Raji (cell line): ENCODE measurements around the gene NFILZ.

ENCODE experiments used
- POLR2A ChIP-seq: IDR thresholded peaks from 2 replicates; pipeline ENCODE4 v1.6.1; 2011; ENCODE audit warnings: low read depth, low read length, control low read depth; ENCODE audit not compliant: insufficient read depth

Gene NFILZ

DNA sequence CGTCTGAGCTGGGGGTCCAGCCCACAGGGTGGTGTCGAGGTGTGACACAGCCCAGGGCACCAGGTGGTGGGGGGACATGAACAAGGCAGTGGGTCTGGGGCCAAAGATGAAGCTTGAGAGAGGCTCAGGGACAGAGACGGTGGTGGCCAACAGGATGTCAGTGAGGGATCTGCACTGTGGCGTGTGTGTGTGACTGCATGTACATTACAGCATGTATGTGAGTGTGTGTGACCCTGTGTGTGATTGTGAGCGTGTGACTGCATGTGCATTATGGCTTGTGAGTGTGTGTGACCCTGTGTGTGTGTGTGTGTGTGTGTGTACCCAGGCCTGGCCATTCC, 21.5 kb upstream of the NFILZ start:
- TF ChIP-seq POLR2A = no peak

DNA sequence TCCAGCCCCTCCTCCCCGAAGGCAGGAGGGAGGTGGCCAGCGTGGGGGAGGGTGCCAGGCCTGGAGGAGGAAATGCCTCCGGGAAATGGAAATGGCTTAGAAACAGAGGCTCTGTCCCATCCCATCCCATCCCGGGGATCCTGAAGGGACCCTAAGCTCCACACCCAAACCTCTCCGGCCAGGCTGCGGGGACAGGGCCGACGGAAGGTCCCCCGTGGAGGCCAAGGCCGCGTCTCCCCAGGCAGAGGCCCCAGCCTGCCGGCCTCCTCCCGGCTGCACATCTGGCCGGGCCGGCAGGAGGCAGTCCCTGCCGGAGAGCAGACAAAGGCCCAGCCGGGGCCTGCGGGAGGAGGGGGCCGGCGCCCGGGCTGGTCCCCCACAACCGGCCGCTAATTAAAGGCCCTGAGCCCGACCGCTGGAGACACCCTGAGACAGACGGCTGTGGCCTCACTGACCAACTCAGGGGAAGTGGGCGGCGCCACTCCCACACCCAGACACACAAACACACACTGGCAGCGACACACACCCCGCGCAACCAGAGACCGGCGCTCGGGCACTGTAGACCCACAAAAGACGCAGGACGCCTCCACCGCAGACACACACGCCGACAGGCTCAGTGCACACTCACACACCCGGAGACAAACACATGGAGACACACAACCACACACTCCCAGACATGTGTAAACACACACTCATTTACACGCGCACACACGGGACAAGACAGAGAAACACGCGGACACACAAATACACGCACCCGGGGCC, 21.0 kb upstream of the NFILZ start:
- TF ChIP-seq POLR2A = no peak

- TF ChIP-seq POLR2A = no peak
Observed at GRCh38 chr19:8610041-8610935, 20.1 kb upstream of the NFILZ start, which contains the start of gene ADAMTS10. ADAMTS10 (minus strand) TSS chr19:8610715; CDS start chr19:8605710, 5,005 bp downstream.

DNA sequence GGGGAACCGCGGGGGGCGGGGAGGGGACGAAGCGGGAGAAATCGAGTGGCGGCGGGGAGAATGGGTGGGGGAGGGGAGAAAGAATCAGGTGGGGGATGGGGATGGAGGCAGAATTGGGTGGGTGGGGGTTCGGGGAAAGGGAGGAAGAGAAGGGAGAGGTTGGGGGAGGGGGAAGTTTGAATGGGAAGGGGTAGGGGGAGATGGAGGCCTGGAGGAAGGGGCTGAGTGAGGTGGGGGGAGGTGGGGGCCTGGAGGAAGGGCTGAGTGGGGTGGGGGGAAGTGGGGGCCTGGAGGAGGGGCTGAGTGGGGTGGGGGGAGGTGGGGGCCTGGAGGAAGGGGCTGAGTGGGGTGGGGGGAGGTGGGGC, 19.5 kb upstream of the NFILZ start:
- TF ChIP-seq POLR2A = no peak

GRCh38 chr19:8611391-8611876, 19.0 kb upstream of the NFILZ start:
- TF ChIP-seq POLR2A = no peak

- no peak for TF ChIP-seq POLR2A
Observed at GRCh38 chr19:8611877-8612806, 18.3 kb upstream of the NFILZ start.

DNA sequence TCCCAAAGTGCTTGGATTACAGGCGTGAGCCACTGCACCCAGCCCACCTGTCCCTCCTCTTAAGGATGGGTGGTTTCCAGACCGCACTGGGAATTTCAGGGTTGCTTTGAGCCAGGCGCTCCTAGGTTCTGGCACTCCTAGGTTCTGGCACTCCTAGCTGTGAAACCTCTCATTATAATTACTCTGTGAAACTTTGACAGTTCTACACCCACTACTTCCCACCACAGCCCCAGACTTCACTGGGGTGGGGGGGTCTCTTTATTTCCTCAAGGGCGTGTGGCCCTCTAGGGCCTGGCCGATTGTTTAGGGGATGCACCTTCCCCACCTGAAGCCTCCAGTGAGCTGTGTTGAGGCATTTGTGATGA, 17.6 kb upstream of the NFILZ start:
- no peak for TF ChIP-seq POLR2A

DNA sequence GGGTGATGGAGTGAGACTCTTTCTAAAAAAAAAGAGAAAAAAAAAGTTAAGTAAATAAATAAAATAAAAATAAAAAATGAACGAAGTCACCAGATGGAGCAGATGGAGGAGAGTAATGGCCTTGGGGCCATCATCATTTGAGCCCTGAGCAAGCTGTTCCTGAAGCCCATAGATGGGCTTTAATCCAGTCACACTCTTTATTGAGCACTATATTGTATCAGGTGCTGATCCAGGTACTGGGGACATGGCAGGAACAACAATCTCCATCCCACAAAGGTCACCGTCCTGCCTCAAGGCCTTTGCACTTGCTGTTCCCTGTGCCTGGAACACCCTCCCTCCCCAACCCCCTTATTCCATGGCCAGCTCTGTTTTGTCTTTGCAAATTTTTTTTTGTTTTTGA, 16.0 kb upstream of the NFILZ start:
- TF ChIP-seq POLR2A = no peak

DNA sequence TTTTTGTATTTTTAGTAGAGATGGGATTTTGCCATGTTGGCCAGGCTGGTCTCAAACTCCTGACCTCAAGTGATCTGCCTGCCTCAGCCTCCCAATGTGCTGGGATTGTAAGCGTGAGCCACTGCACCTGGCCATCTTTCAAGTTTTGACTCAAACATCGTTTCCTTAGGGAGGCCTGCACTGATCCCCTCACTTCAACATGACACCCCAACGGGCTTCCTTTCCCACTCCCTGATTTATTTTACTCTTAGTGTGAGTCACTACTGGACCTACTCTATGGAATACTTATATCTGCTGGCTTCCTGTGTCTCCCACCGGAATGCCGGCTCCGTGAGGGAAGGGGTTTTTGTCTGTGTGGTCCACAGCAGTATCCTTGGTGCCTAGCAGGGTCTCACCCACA, 15.4 kb upstream of the NFILZ start:
- TF ChIP-seq POLR2A = no peak

GRCh38 chr19:8615813-8616596, 14.4 kb upstream of the NFILZ start:
- no peak for TF ChIP-seq POLR2A

GRCh38 chr19:8616861-8617260, 13.6 kb upstream of the NFILZ start:
- TF ChIP-seq POLR2A = no peak

DNA sequence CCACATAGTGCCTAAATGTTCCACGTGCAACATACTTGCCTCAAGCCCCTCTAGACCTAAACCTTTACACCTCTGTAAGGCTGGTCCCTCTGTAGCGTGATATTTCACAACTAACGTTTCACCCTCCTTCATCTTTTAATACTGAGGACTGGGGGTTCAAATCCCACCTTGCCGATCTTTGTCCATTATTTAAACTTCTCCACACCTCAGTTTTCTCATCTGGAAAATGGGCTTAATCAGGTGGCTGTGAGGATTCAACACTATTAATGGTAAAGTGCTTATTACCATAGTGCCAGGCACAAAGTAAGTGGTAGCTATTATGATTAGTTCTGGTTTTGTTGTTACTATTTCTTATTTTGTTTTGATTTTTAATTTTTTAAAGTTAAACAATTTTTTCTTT, 12.4 kb upstream of the NFILZ start:
- no peak for TF ChIP-seq POLR2A

DNA sequence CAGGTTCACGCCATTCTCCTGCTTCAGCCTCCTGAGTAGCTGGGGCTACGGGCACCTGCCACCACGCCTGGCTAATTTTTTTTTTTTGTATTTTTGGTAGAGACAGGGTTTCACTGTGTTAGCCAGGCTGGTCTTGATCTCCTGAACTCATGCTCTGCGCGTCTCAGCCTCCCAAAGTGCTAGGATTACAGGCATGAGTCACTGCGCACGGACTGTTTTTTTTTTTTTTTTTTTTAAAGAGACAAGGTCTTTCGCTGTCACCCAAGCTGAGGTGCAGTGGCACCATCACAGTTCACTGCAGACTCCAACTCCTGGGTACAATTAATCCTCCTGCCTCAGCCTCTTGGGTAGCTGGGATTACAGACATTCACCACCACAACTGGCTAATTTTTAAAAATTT, 11.7 kb upstream of the NFILZ start:
- TF ChIP-seq POLR2A = no peak

DNA sequence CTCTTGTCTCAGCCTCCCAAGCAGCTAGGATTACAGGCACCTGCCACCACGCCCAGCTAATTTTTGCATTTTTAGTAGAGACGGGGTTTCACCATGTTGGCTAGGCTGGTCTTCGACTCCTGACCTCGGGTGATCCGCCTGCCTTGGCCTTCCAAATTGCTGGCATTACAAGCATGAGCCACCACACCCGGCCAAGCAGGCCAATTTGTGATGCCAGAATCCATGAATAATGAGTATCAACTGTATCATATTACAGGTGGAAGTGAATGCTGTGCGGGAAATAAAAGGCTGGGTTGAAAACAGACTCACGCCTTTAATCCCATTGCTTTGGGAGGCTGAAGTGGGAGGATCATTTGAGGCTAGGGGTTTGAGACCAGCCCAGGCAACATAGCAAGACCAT, 3.6 kb upstream of the NFILZ start:
- TF ChIP-seq POLR2A = no peak
